ACHN (cell line): ENCODE data around the gene IDH3B.

Experiments used
- DNase-seq: peaks from one replicate; pipeline ENCODE4 v3.0.0-alpha.2; 2015
- in situ Hi-C: cut with HindIII; loops from 2 replicates; pipeline ENCODE4 v1.10.0; 2017; ENCODE audit warnings: low sequenced_read_pairs, low pct_ligation_motif_present, low pct_unique_long_range_greater_than_20kb

IDH3B gene

DNA sequence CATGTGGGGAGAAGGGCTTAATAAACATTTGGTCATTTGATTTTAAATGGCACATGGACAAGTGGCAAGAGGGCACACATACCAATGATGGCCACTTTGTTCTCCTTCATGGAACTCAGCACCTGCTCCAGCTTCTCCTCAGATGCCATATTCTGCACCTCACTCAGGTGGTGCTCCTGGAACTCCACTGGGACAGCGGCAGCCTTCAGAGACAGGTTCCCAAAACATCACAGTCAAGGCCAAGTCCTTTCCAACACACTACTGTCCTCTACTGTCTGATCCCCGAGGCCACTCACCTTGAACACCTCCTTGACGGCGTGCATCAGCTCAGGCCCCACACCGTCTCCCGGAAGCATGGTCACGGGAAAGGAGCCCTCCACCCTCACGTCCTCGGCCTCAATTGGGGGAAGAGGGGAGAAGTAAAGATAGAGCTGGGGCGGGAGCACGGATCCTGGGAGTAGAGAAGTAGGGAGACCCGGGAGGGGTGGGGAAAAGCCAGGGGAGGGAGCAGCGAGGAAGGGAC, 591 bp downstream of the IDH3B start:
- in situ Hi-C loops = no loop called here
- no peak for DNase-seq

DNA sequence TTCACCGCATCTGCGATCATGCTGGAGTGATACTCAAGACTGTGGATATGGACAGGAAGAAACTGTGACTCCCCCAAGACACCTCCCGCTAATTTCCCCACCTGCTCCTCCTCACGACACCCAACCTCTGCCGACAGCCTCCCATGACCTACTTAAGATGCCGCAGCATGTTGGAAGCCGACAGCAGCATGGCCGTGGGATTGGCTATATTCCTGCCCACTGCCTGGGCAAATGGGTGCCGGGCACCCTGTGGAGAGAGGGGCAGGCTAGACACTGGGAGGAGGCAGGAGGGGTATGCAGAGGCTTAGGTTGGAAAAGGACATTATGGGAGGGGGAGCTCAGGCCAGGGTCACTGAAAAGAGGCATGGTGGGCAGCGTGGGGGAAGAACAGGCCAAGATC, 4.5 kb downstream of the IDH3B start:
- DNase-seq = no peak
- in situ Hi-C loops = no loop called here

DNA sequence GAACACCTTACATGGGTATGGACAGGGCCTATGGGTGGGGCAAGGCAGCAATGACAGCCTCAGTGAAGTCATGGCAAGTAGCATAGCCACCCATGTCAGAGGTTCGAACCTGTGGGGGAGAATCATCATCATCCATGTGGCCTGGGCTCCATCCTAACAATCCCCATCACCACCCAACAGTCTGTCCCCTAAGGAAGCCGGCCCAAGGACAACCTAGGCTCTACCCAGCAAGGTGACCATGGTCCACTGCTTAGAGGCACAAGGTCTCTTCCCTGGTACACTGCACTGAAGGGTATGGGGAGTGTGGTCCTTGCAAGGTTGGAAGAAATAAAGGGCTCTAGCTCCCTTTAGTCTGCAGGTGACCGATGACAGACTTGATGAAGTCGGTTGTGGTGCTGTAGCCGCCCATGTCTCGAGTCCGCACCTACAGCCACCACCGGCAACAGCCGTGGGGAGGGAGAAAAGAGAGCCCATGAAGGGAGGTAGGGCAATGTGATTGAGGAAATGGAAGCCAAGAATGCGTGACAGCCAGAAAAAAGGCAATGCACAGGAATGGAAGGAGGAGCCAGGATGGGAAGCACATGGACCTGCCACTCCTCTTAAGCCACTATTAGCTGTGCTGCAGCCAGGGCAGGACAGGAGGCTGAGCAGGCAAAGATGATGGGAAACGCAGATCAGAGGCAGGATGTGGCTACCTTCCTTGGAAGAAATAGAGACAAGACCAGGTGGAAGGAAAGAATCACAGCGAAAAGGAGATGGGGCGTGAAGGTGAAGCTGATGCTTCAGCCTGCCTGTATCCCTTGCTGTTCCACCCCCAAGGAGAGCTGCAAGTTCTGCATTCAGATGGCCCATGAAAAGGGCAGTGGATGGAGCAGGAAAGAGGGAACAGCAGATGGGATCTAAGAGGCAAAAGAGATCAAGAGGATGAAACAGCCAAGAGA, 5.3 kb downstream of the IDH3B start:
- DNase-seq = peak; percentile 17
- in situ Hi-C loops = no loop called here

DNA sequence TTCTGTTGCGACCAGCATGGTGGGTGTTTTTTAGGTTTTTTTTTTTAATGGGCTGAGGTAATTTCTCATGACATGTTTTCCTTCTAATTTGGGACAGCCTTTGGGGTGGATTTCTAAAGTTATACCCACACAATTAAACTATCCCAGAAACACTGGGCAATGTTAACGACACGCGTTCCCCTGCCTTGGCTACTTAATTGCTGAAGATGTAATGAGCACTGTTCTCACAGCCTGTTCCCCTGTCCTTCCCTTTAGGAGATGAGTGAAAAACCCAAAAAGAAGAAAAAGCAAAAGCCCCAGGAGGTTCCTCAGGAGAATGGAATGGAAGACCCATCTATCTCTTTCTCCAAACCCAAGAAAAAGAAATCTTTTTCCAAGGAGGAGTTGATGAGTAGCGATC, 6.3 kb downstream of the IDH3B start:
- in situ Hi-C loops = no loop called here
- no peak for DNase-seq

DNA sequence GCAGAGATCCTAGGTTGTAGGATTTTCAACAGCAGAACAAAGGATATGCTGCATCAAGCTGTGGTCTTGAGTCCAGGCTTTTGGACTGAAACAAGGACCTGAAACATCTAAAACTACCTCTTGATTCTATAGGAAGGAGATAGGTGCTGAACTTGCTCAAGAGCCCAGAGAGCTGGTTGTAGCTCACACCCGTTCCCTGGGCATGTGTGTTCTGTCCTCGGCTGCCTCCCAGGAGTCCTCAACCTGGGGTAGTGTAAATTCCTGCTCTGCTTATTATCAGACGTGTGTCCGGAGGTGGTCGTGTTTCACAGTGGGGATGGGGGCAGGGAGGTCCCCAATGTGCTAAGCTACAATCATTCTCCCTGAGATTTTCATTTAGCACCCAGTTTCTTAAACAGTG, 6.8 kb downstream of the IDH3B start:
- in situ Hi-C loops = no loop called here
- DNase-seq = no peak

DNA sequence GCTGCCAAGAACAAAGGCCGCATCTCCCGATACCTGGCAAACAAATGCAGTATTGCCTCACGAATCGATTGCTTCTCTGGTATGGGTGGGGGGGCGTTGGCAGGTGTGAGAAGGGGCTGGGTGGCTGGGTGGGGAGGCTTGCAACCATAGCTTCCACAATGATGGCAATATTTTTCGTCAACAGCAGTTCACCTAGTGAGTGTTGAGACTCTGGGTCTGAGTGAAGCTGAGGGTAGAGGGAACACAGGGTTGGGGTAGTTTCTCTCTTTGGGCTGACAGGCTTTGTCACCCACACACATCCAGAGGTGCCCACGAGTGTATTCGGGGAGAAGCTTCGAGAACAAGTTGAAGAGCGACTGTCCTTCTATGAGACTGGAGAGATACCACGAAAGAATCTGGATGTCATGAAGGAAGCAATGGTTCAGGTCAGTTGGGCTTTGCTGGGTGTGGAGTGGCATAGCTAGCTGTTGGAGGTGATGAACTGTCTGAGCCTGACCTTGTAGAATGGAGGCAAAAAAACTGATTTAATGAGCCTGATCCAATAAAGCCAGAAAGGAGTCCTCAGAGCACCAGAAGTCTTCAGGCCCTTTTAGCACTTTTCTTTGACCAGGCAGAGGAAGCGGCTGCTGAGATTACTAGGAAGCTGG, 7.4 kb downstream of the IDH3B start:
- in situ Hi-C loops = no loop called here
- DNase-seq = no peak

DNA sequence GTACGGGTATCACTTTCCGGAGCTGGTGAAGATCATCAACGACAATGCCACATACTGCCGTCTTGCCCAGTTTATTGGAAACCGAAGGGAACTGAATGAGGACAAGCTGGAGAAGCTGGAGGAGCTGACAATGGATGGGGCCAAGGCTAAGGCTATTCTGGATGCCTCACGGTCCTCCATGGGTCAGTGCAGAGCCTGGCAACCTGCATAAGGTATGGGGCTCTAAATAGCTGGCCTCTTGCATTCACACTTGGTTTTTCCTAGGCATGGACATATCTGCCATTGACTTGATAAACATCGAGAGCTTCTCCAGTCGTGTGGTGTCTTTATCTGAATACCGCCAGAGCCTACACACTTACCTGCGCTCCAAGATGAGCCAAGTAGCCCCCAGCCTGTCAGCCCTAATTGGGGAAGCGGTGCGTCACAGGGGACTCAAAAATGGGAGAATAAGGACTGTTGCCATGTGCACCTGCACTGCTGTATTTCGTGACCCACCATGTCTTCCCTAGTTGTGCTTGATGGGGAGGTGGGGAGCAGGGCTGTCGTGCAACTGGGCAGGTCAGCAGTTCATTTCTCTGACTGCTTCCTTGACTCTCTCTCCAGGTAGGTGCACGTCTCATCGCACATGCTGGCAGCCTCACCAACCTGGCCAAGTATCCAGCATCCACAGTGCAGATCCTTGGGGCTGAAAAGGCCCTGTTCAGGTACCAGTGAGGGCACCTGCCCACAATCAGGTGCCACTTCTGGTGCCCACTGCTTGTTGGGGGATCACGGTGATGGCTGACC, 8.5 kb downstream of the IDH3B start:
- in situ Hi-C loops = no loop called here
- DNase-seq = no peak

DNA sequence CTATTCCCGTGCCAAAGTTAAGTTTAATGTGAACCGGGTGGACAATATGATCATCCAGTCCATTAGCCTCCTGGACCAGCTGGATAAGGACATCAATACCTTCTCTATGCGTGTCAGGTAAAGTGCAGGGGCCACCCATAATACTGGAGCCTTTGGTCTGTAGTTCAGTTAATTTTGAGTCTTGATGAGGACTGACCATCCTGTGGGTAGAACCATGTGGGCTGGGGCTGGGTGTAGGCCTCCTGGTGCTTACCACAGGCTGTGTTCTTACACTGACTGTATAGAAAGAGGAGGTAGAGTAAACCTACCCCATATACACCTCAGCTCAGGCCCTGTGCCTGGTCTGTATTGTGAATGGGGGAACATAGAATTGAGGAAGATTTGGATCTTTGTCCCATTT, 9.2 kb downstream of the IDH3B start:
- in situ Hi-C loops = no loop called here
- no peak for DNase-seq

DNA sequence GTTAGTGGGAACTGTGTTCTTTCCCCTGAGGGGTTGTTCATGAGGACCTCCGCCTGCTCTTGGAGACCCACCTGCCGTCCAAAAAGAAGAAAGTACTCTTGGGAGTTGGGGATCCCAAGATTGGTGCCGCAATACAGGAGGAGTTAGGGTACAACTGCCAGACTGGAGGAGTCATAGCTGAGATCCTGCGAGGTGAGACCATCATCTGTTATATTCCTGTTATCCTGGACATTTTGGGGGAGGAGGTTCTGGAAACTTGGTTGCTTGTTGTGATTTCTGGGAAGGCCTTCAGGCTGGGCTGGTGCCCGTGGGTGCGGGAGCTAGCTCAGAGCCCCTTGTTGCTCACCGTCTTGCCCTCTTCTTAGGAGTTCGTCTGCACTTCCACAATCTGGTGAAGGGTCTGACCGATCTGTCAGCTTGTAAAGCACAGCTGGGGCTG, 9.6 kb downstream of the IDH3B start:
- in situ Hi-C loops = no loop called here

DNA sequence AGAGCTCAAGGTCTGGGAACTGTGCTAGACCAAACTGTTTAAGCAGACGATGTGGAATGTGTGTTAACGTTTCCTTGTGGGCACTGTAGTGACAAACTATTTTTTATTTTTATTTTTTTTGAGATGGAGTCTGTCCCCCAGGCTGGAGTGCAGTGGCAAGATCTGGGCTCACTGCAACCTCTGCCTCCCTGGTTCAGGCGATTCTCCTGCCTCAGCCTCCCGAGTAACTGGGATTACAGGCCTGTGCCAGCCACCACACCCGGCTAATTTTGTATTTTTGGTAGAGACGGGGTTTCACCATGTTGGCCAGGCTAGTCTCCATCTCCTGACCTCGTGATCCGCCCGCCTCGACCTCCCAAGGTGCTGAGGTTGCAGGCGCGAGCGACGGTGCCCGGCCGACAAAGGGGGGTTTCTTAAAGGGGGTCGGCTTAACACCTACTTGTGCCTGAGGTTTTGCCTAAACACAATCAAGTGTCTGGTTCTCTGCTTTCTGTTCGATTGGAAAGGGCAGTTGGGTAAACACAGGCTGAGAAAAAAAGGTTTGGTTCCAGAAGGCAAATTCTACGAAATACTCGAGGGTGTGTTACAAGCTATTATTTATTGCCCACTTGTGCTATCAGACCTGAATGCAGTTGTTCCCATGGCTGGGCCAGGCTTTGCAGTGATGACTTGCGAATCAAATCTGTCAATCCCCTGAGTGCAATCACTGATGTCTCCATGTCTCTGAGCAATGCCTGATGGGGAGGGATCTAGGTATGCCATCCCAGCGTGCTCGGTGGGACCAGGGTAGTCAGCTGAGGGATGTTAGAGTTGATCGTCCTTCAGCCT, 10.2 kb downstream of the IDH3B start:
- in situ Hi-C loops = no loop called here
- DNase-seq = no peak

More for the DNA sequence above, 9.6 kb downstream of the IDH3B start:
- no peak for DNase-seq

DNA sequence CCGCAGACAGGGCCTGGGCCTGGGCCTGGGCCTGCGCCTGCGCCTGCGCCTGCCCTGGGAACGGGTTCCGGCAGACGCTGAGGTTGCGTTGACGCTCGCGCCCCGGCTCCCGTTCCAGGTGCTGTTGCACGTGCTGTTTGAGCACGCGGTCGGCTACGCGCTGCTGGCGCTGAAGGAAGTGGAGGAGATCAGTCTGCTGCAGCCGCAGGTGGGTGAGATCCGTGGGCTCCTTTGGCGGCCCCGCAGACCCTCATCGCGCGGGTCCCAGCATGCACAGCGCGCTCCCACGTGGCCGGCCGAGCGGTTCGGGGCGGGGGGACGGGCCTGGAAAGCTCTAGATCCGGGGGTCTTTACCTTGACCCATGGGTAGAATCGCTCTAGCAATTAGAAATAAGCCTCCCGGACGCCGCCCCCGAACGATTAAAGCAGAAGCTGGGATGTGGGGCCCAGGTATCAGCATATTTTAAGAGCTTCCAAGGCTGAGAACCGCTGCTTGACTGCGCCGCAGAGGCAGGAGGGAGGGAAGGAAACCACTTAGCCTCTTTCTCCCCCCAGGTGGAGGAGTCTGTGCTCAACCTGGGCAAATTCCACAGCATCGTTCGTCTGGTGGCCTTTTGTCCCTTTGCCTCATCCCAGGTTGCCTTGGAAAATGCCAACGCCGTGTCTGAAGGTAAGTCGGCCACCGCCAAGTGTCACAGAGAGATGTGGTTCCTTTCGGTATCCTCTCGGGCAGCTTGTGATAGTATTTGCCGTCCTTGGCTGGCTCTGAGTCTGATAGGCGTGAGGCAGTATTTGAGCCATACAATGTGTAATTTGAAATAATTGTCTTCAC, 11.1 kb downstream of the IDH3B start:
- no peak for DNase-seq
- in situ Hi-C loops = no loop called here

DNA sequence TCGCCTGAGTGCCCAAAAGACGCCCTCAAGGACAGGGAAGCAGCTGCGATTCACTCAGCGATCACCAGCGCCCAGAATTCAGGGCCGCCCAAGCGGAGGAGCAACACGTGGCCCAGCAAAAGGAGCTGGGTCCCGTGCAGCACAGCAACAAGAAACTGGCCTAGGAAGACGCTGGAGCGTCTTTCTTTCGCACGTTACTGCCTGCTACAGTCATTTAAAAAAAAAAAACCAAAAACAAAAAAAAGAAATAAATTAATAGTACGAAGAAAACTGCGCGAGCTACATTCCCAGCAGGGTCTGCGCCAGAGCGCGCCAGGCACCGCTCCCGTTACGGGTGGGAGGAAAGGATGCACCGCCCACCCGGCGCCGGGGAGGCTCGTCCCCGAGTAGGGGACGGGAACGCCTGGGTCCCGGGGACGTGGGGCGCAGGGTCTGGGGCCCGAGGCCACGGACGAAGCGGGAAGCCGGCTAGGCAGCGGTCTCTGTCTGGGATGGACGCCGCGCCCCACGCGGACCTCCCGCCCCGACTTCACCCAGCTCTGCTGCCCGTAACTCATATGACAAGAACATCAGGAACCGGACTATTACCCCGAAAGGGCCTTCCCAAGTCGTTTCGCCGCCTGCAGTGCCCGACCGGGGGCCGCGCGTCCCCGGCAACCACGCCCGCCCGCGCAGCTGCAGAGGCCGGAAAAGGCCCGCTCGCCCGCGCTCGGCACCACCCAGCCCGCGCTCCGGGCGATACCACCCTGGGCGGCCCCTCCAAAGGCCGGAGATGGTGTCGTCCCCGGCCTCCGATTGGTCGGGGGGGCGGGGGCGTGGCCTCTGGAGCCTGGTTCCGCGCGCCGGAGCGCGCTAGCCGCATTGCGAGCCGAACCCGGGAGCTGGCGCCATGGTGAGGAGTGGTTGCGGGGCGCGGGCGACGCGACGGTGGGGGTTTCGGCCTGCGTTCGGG, 12.0 kb downstream of the IDH3B start, which contains the start of gene NOP56:
NOP56 (plus strand) TSS at position 861 of the 952 bp plus-strand sequence; CDS start at position 890, 29 bp downstream.
- in situ Hi-C loops = no loop called here
- DNase-seq = peak; percentile 87

DNA sequence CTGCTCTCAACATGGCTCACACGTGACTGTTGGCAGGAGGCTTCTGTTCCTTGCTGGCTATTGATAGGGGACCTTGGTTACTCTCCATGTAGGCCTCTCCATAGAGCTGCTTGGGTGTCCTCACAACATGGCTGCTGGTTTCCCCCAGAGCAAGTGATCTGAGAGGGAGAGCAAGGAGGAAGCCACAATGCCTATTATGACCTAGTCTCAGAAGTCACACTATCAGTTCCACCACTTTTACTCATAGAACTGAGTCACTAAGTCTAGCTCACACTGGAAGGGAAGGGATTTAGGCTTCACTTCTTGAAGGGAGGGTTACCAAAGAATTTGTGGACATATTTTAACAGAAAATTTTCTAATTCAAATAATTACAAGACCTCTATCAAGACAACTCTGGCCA, 20.3 kb downstream of the IDH3B start:
- no peak for DNase-seq

DNA sequence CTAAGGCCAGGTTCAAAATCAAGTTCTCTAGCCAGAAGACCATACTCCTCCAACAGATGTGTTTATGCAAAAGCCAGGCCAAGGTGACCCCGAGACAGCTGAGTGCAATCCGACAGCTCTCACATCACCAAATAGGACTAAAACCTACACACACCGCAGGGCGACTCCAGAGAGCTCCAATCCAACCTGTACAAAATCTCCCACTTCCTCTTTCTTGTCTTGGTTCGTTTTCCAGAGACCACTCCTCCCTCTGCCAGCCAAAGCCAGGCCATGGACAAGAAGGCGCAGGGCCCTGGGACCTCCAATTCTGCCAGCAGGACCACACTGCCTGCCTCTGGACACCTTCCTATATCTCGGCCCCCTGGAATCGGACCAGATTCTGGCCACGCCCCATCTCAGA, 23.1 kb downstream of the IDH3B start:
- in situ Hi-C loops = no loop called here
- no peak for DNase-seq

More for the DNA sequence above, 20.3 kb downstream of the IDH3B start:
- in situ Hi-C loops = no loop called here

DNA sequence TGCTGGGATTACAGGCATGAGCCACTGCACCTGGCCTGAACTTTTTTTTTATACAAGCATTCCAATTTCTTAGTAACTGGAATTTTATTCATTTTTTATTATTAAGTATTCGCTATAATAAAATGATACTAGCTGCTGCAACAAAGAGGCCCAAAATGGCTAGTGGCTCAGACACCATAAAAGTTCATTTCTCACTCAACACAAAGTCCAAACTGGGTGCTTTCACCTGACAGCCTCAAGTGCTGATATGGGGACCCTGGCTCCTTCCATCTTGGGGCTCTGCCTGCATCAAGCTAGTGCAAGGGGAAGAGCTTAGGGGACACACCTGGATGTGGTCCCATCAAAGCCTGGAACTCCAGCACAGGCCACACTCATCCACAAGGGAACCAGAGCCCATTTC, 23.8 kb downstream of the IDH3B start:
- DNase-seq = no peak
- in situ Hi-C loops = no loop called here

DNA sequence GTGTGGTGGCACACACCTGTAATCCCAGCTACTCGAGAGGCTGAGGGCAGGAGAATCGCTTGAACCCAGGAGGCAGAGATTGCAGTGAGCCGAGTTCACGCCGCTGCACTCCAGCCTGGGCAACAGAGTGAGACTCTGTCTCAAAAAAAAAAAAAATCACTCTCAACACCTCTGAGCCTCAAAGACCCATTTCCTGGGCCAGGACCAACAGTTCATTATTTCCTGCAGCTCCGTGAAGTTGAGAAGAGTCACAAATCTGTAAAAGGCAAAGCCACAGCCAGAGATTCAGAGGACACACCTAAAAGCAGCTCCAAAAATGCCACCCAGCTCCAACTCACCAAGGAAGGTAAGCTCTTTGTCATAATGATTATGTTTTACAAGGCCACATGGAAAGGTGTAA, 26.8 kb downstream of the IDH3B start:
- in situ Hi-C loops = no loop called here
- DNase-seq = no peak
